GM23248 (cell line): ENCODE data around the gene CRYBG1.

Source experiments
- EZH2 ChIP-seq: fragments of 200-600 bp; sonication (generic); IDR thresholded peaks from 2 replicates; pipeline ENCODE4 v1.6.1; 2018; ENCODE audit warnings: antibody characterized with exemption, mild to moderate bottlenecking; ENCODE audit not compliant: insufficient read depth, poor library complexity, severe bottlenecking
- EZH2phosphoT487 ChIP-seq: fragments of 200-600 bp; sonication (generic); IDR thresholded peaks from 2 replicates; pipeline ENCODE4 v1.6.1; 2018; ENCODE audit warnings: antibody characterized with exemption, moderate library complexity, mild to moderate bottlenecking, low read depth; ENCODE audit not compliant: insufficient read depth

GRCh38 chr6:106516616-106517015 lies 156.1 kb downstream of the CRYBG1 start:
- TF ChIP-seq EZH2 (no peak), EZH2phosphoT487 (no peak)
